Mesendoderm (in vitro differentiated cells): Measurements from ENCODE around the gene SYTL4. TPM values are rescaled to one million over a fixed set of nuclear protein-coding genes. Genes with fewer than 3 reads are reported as not detected.
"Not testable (repeated sequence)": the region's sequence is repeated elsewhere in the genome, so short reads cannot be mapped to it uniquely, and the experiment has no call there.

Experiments
- DNase-seq: peaks from one replicate; pipeline ENCODE4 v3.0.0; 2013
- H2AK5ac ChIP-seq: 2 replicates; pipeline ENCODE4 v1.6.1; 2013; ENCODE audit warnings: low read length, inconsistent platforms
- H2BK120ac ChIP-seq: 2 replicates; pipeline ENCODE4 v1.6.1; 2013; ENCODE audit warnings: low read depth, mild to moderate bottlenecking, low read length, moderate library complexity, mixed read lengths
- H2BK15ac ChIP-seq: replicated peaks from 2 replicates; pipeline ENCODE4 v1.6.1; 2013; ENCODE audit warnings: low read depth, mild to moderate bottlenecking, moderate library complexity
- H2BK5ac ChIP-seq: 2 replicates; pipeline ENCODE4 v1.6.1; 2013; ENCODE audit warnings: low read length, inconsistent platforms
- H3K18ac ChIP-seq: 2 replicates; pipeline ENCODE4 v1.6.1; 2013; ENCODE audit warnings: mild to moderate bottlenecking, low read length, mixed read lengths
- H3K23ac ChIP-seq: one replicate; pipeline ENCODE4 v1.6.1; 2013; ENCODE audit warnings: low read length
- H3K27ac ChIP-seq: 2 replicates; pipeline ENCODE4 v1.5.1; 2013; ENCODE audit warnings: low read depth, mild to moderate bottlenecking, inconsistent platforms, low read length, moderate library complexity
- H3K27me3 ChIP-seq: 2 replicates; pipeline ENCODE4 v1.6.1; 2013; ENCODE audit warnings: low read length, control low read depth, mild to moderate bottlenecking, inconsistent platforms; ENCODE audit not compliant: insufficient read depth, poor library complexity
- H3K36me3 ChIP-seq: 2 replicates; pipeline ENCODE4 v1.6.1; 2013; ENCODE audit warnings: low read length, inconsistent platforms; ENCODE audit not compliant: control insufficient read depth, insufficient read depth
- H3K4ac ChIP-seq: one replicate; pipeline ENCODE4 v1.6.1; 2013; ENCODE audit warnings: low read depth, mild to moderate bottlenecking, low read length, moderate library complexity
- H3K4me1 ChIP-seq: 2 replicates; pipeline ENCODE4 v1.6.1; 2013; ENCODE audit warnings: low read depth, low read length, inconsistent platforms; ENCODE audit not compliant: control insufficient read depth
- H3K4me2 ChIP-seq: 2 replicates; pipeline ENCODE4 v1.6.1; 2013; ENCODE audit warnings: low read length
- H3K4me3 ChIP-seq: 2 replicates; pipeline ENCODE4 v1.5.1; 2013; ENCODE audit warnings: mild to moderate bottlenecking, low read length
- H3K56ac ChIP-seq: one replicate; pipeline ENCODE4 v1.6.1; 2013; ENCODE audit warnings: low read length
- H3K79me1 ChIP-seq: 2 replicates; pipeline ENCODE4 v1.6.1; 2013; ENCODE audit warnings: low read length, inconsistent platforms
- H3K79me2 ChIP-seq: 2 replicates; pipeline ENCODE4 v1.6.1; 2013; ENCODE audit warnings: mild to moderate bottlenecking, low read length; ENCODE audit not compliant: control insufficient read depth, insufficient read depth
- H3K9ac ChIP-seq: 2 replicates; pipeline ENCODE4 v1.6.1; 2013; ENCODE audit warnings: low read length, inconsistent platforms
- H4K5ac ChIP-seq: one replicate; pipeline ENCODE4 v1.6.1; 2013; ENCODE audit warnings: low read length
- H4K8ac ChIP-seq: one replicate; pipeline ENCODE4 v1.6.1; 2013; ENCODE audit warnings: low read depth, mild to moderate bottlenecking, control low read depth, low read length, moderate library complexity
- WGBS: extraction: QIAGEN DNeasy Blood & Tissue Kit; methylation state at CpG from one replicate; pipeline ENCODE4 v1.1.7; 2013; ENCODE audit warnings: low lambda C conversion rate, missing lambda C conversion rate; ENCODE audit not compliant: insufficient coverage; ENCODE audit errors: extremely low coverage; 5-methylcytosine and 5-hydroxymethylcytosine counted together
- polyA plus RNA-seq, 2 experiments: library from polyadenylated mRNA; stranded (reverse); fragments of 200-250 nt; gene quantifications; one replicate each; pipeline ENCODE4 v1.2.3, GENCODE V29; 2013

SYTL4 gene
- polyA plus RNA-seq (2013, experiment 1 of 2), result 0.01 TPM
- 0.04 TPM for polyA plus RNA-seq (2013, experiment 2 of 2)

GRCh38 chrX:100731441-100732281 lies at the start of gene SYTL4:
Gene SYTL4, minus strand, starts transcription at chrX:100732121. Its CDS starts 30,084 bp downstream, at chrX:100702037.
- Histone ChIP-seq H2BK15ac (no peak within 1 kb of the TSS), H2BK5ac (no peak within 1 kb of the TSS), H3K27ac (no peak within 1 kb of the TSS), H3K9ac (no peak within 1 kb of the TSS), H3K4me1 (no peaks in the 10 kb centered on the region), H3K27me3 (peaks cover 13% of the 10 kb centered on the region), H3K4me2 (peak within 1 kb of the TSS; percentile 42), H3K4ac (no peak within 1 kb of the TSS), H3K18ac (no peak within 1 kb of the TSS), H2AK5ac (no peak within 1 kb of the TSS), H4K8ac (no peak within 1 kb of the TSS), H3K56ac (peak within 1 kb of the TSS; percentile 7), H2BK120ac (no peak within 1 kb of the TSS), H3K79me2 (no peaks in the 10 kb centered on the region), H3K36me3 (no peaks in the 10 kb centered on the region), H3K23ac (no peak within 1 kb of the TSS), H3K79me1 (no peaks in the 10 kb centered on the region), H4K5ac (no peak within 1 kb of the TSS), H3K4me3 (peak within 1 kb of the TSS; percentile 19)
- peak; percentile 33 for DNase-seq
- no CpG with 5 or more reads among the region's 60 CpGs for WGBS

- not testable (repeated sequence) for H4K8ac ChIP-seq, H3K9ac ChIP-seq, H3K56ac ChIP-seq, H3K23ac ChIP-seq, H2AK5ac ChIP-seq, H4K5ac ChIP-seq, H2BK5ac ChIP-seq, H3K27ac ChIP-seq, H3K4me1 ChIP-seq, H3K4ac ChIP-seq, H3K79me2 ChIP-seq, H2BK15ac ChIP-seq, H3K4me3 ChIP-seq, H3K36me3 ChIP-seq, H3K18ac ChIP-seq, H3K27me3 ChIP-seq, H3K4me2 ChIP-seq, DNase-seq, H3K79me1 ChIP-seq, H2BK120ac ChIP-seq
- WGBS, result no CpG with 5 or more reads among the region's 6 CpGs
Measured at GRCh38 chrX:100769439-100769838, 37.5 kb upstream of the SYTL4 start.

- H3K56ac ChIP-seq, result no peak overlapping the region
- H3K27ac ChIP-seq, result no peak overlapping the region
- no peak overlapping the region for H3K4me3 ChIP-seq
- H3K23ac ChIP-seq, result no peak overlapping the region
- peak; percentile 72 for DNase-seq
- H3K27me3 ChIP-seq, result no peaks in the 10 kb centered on the region
- H2BK15ac ChIP-seq, result no peak overlapping the region
- H4K8ac ChIP-seq, result no peak overlapping the region
- H3K36me3 ChIP-seq, result no peaks in the 10 kb centered on the region
- H2BK5ac ChIP-seq, result no peak overlapping the region
- no peaks in the 10 kb centered on the region for H3K79me1 ChIP-seq
- no peaks in the 10 kb centered on the region for H3K79me2 ChIP-seq
- no CpG with 5 or more reads among the region's 7 CpGs for whole genome bisulfite sequencing
- no peak overlapping the region for H2AK5ac ChIP-seq
- no peak overlapping the region for H4K5ac ChIP-seq
- no peaks in the 10 kb centered on the region for H3K4me1 ChIP-seq
- no peak overlapping the region for H3K4me2 ChIP-seq
- no peak overlapping the region for H3K4ac ChIP-seq
- H2BK120ac ChIP-seq, result no peak overlapping the region
- H3K9ac ChIP-seq, result no peak overlapping the region
- no peak overlapping the region for H3K18ac ChIP-seq
Measured at GRCh38 chrX:100768679-100769338, 36.9 kb upstream of the SYTL4 start.

- Histone ChIP-seq H3K4ac (no peak overlapping the region), H3K9ac (no peak overlapping the region), H3K27me3 (no peaks in the 10 kb centered on the region), H2BK5ac (no peak overlapping the region), H3K79me2 (no peaks in the 10 kb centered on the region), H3K27ac (no peak overlapping the region), H2AK5ac (no peak overlapping the region), H3K4me1 (no peaks in the 10 kb centered on the region), H4K8ac (no peak overlapping the region), H3K56ac (no peak overlapping the region), H3K36me3 (no peaks in the 10 kb centered on the region), H3K23ac (no peak overlapping the region), H2BK120ac (no peak overlapping the region), H3K79me1 (no peaks in the 10 kb centered on the region), H4K5ac (no peak overlapping the region), H3K4me2 (no peak overlapping the region), H3K4me3 (no peak overlapping the region), H3K18ac (no peak overlapping the region), H2BK15ac (no peak overlapping the region)
- DNase-seq, result no peak
- WGBS, result no CpG with 5 or more reads among the region's 1 CpG
Measured at GRCh38 chrX:100750883-100751282, 19.0 kb upstream of the SYTL4 start.

- no peak overlapping the region for H3K56ac ChIP-seq
- no peak overlapping the region for H4K8ac ChIP-seq
- no peak overlapping the region for H4K5ac ChIP-seq
- H3K27me3 ChIP-seq, result no peaks in the 10 kb centered on the region
- no peaks in the 10 kb centered on the region for H3K79me2 ChIP-seq
- H3K4ac ChIP-seq, result no peak overlapping the region
- H3K18ac ChIP-seq, result no peak overlapping the region
- H2BK120ac ChIP-seq, result no peak overlapping the region
- H3K23ac ChIP-seq, result no peak overlapping the region
- H3K4me3 ChIP-seq, result no peak overlapping the region
- H3K27ac ChIP-seq, result no peak overlapping the region
- no peak overlapping the region for H2BK5ac ChIP-seq
- no peaks in the 10 kb centered on the region for H3K4me1 ChIP-seq
- H2AK5ac ChIP-seq, result no peak overlapping the region
- no peak for DNase-seq
- H3K4me2 ChIP-seq, result no peak overlapping the region
- WGBS, result no CpG with 5 or more reads among the region's 2 CpGs
- H2BK15ac ChIP-seq, result no peak overlapping the region
- H3K36me3 ChIP-seq, result no peaks in the 10 kb centered on the region
- H3K9ac ChIP-seq, result no peak overlapping the region
- no peaks in the 10 kb centered on the region for H3K79me1 ChIP-seq
Measured at GRCh38 chrX:100748108-100748507, 16.2 kb upstream of the SYTL4 start.
